SK-N-SH treated with all-trans-retinoic acid at 6 μM for 48 hours (cell line): ENCODE results near the gene ANKUB1.

Experiments used
- ESRRG ChIP-seq: fragments of 250-450 bp; sonication (Bioruptor Pico); IDR thresholded peaks from 2 replicates; pipeline ENCODE4 v1.6.1; 2021; ENCODE audit warnings: mild to moderate bottlenecking
- GLIS3 ChIP-seq: fragments of 250-450 bp; sonication (Bioruptor Pico); IDR thresholded peaks from 2 replicates; pipeline ENCODE4 v1.5.0; 2020; ENCODE audit warnings: mild to moderate bottlenecking, moderate library complexity
- RARB ChIP-seq: fragments of 250-450 bp; sonication (Bioruptor Pico); IDR thresholded peaks from 2 replicates; pipeline ENCODE4 v1.8.0; 2021; ENCODE audit warnings: mild to moderate bottlenecking, moderate library complexity
- SNAI2 ChIP-seq: fragments of 250-450 bp; sonication (Bioruptor Pico); IDR thresholded peaks from 2 replicates; pipeline ENCODE4 v1.5.0; 2020; ENCODE audit warnings: mild to moderate bottlenecking, moderate library complexity
- ZFP3 ChIP-seq: fragments of 250-450 bp; sonication (Bioruptor Pico); IDR thresholded peaks from 2 replicates; pipeline ENCODE4 v1.5.0; 2020; ENCODE audit warnings: mild to moderate bottlenecking, moderate library complexity
- ZFP30 ChIP-seq: fragments of 450-650 bp; formaldehyde crosslinking; IDR thresholded peaks from 2 replicates; pipeline ENCODE4 v1.5.0; 2022; ENCODE audit warnings: mild to moderate bottlenecking, moderate library complexity
- ZNF565 ChIP-seq: fragments of 450-650 bp; formaldehyde crosslinking; conservative IDR thresholded peaks from 2 replicates; pipeline ENCODE4 v1.5.0; 2020; ENCODE audit warnings: low read depth, mild to moderate bottlenecking, moderate library complexity
- TF ChIP-seq, protein P1 (sequence below): fragments of 250-450 bp; sonication (Bioruptor Pico); IDR thresholded peaks from 2 replicates; pipeline ENCODE4 v1.8.0; 2020; ENCODE audit warnings: mild to moderate bottlenecking, moderate library complexity, borderline replicate concordance
- TF ChIP-seq, protein P2 (sequence below): fragments of 250-450 bp; sonication (Bioruptor Pico); IDR thresholded peaks from 2 replicates; pipeline ENCODE4 v1.5.1; 2021; ENCODE audit warnings: mild to moderate bottlenecking, moderate library complexity

DNA sequence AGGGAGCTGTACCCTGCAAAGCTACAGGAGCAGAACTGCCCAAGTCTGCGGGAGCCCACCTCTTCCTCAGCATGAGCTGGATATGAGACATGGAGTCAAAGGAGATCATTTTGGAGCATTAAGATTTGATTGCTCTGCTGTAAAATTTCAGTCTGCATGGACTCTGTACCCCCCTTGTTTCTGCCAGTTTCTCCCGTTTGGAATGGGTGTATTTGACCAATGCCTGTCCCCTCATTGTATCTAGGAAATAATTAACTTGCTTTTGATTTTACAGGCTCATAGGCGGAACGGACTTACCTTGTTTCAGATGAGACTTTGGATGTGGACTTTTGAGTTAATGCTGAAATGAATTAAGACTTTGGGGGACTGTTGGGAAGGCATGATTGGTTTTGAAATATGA, 39.0 kb upstream of the ANKUB1 start:
- TF ChIP-seq, protein P1, sequence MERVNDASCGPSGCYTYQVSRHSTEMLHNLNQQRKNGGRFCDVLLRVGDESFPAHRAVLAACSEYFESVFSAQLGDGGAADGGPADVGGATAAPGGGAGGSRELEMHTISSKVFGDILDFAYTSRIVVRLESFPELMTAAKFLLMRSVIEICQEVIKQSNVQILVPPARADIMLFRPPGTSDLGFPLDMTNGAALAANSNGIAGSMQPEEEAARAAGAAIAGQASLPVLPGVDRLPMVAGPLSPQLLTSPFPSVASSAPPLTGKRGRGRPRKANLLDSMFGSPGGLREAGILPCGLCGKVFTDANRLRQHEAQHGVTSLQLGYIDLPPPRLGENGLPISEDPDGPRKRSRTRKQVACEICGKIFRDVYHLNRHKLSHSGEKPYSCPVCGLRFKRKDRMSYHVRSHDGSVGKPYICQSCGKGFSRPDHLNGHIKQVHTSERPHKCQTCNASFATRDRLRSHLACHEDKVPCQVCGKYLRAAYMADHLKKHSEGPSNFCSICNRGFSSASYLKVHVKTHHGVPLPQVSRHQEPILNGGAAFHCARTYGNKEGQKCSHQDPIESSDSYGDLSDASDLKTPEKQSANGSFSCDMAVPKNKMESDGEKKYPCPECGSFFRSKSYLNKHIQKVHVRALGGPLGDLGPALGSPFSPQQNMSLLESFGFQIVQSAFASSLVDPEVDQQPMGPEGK (CRISPR knock-in tag) = no peak
- no peak for TF ChIP-seq ZFP30 (CRISPR knock-in tag)
- no peak for TF ChIP-seq GLIS3
- no peak for TF ChIP-seq SNAI2 (CRISPR knock-in tag)
- no peak for TF ChIP-seq ZNF565
- TF ChIP-seq, protein P2, sequence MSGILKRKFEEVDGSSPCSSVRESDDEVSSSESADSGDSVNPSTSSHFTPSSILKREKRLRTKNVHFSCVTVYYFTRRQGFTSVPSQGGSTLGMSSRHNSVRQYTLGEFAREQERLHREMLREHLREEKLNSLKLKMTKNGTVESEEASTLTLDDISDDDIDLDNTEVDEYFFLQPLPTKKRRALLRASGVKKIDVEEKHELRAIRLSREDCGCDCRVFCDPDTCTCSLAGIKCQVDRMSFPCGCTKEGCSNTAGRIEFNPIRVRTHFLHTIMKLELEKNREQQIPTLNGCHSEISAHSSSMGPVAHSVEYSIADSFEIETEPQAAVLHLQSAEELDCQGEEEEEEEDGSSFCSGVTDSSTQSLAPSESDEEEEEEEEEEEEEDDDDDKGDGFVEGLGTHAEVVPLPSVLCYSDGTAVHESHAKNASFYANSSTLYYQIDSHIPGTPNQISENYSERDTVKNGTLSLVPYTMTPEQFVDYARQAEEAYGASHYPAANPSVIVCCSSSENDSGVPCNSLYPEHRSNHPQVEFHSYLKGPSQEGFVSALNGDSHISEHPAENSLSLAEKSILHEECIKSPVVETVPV (CRISPR knock-in tag) = no peak
- no peak for TF ChIP-seq ZFP3
- TF ChIP-seq ESRRG = no peak
- no peak for TF ChIP-seq RARB
